NCI-H82 (cell line): Measurements from ENCODE around the gene ENG.
"Not testable (repeated sequence)": the region's sequence is repeated elsewhere in the genome, so short reads cannot be mapped to it uniquely, and the experiment has no call there.

Experiments used
- DNase-seq: peaks from one replicate; lab custom pipeline; 2025; lab: John Stamatoyannopoulos, UW

The ENG gene

GRCh38 chr9:127793093-127793708 is 61.3 kb downstream of the ENG start:
- peak; percentile 75 for DNase-seq

GRCh38 chr9:127792417-127793031 is 61.9 kb downstream of the ENG start:
- DNase-seq, result no peak

GRCh38 chr9:127791085-127791484 is 63.4 kb downstream of the ENG start:
- no peak for DNase-seq

- DNase-seq, result no peak
Observed at GRCh38 chr9:127790094-127790855, 64.2 kb downstream of the ENG start.

GRCh38 chr9:127789179-127789578 is 65.3 kb downstream of the ENG start:
- no peak for DNase-seq

GRCh38 chr9:127788337-127789011 is 66.0 kb downstream of the ENG start:
- DNase-seq, result no peak

- DNase-seq, result no peak
Observed at GRCh38 chr9:127786773-127787104, 67.7 kb downstream of the ENG start.

- DNase-seq, result peak; percentile 90
Observed at GRCh38 chr9:127785933-127786772, 68.3 kb downstream of the ENG start, which contains the start of gene CDK9. TSS of gene CDK9 (plus strand) at chr9:127786034. CDS start at chr9:127786149, 115 bp downstream.

- peak; percentile 89 for DNase-seq
Observed at GRCh38 chr9:127785023-127785932, 69.2 kb downstream of the ENG start.

- no peak for DNase-seq
Observed at GRCh38 chr9:127783111-127784008, 71.1 kb downstream of the ENG start.

- DNase-seq, result no peak
Observed at GRCh38 chr9:127781806-127782205, 72.7 kb downstream of the ENG start.

- DNase-seq, result not testable (repeated sequence)
Observed at GRCh38 chr9:127780909-127781308, 73.5 kb downstream of the ENG start.

GRCh38 chr9:127780126-127780885 is 74.2 kb downstream of the ENG start:
- no peak for DNase-seq

GRCh38 chr9:127779136-127779981 is 75.1 kb downstream of the ENG start:
- DNase-seq, result no peak

- DNase-seq, result no peak
Observed at GRCh38 chr9:127778280-127779135, 76.0 kb downstream of the ENG start, which contains the start of gene SH2D3C. TSS of gene SH2D3C (minus strand) at chr9:127778666. CDS start at chr9:127778627, 39 bp downstream.

- no peak for DNase-seq
Observed at GRCh38 chr9:127777368-127777980, 77.0 kb downstream of the ENG start.
